ENCODE measurements around the gene YIPF1.
"Not testable (repeated sequence)": the region's sequence is repeated elsewhere in the genome, so short reads cannot be mapped to it uniquely, and the experiment has no call there.

The YIPF1 gene

DNA sequence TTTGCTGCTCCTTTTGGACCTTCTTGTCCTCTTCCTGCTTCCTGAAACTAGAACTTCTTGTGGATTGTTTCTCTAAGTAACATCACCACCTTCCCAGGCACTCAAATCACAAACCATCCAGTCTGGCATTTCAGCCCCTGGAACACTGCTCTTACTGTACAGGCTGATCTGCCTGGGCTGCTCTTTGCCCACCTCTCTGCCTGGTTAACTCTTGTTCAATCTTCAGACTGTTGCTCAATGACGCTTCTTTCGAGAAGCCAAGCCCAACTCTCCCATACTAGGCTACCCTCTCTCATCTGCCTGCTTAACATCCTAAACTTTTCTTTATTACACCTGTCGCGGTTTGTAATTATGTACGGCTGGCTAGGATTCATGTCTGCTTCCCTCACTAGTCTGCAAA lies 5.0 kb upstream of the YIPF1 start:
- no peak for DNase-seq (ENCODE audit: low read depth)

DNA sequence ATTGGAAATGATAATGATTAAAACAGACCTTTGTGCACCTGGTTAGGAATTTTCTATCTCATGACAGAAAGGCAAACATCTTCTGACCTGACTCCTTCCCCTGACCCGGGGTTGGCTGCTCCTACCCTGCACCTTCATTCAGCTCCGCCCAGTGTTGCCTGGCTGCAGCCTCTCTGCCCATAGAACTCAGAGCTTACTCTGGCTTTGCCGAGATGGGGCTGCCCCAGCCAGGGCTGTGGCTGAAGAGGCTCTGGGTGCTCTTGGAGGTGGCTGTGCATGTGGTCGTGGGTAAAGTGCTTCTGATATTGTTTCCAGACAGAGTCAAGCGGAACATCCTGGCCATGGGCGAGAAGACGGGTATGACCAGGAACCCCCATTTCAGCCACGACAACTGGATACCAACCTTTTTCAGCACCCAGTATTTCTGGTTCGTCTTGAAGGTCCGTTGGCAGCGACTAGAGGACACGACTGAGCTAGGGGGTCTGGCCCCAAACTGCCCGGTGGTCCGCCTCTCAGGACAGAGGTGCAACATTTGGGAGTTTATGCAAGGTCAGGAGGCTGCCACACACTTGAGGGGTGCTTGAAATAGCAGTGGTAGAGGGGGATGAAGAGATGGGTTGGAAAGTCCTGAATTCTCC lies 4.5 kb upstream of the YIPF1 start, which contains the start of gene DIO1:
Gene DIO1 (plus strand): TSS at position 189 of the 638 bp plus-strand sequence. CDS start 24 bp downstream, at position 213.
- peak; percentile 14 for DNase-seq (ENCODE audit: low read depth)

DNA sequence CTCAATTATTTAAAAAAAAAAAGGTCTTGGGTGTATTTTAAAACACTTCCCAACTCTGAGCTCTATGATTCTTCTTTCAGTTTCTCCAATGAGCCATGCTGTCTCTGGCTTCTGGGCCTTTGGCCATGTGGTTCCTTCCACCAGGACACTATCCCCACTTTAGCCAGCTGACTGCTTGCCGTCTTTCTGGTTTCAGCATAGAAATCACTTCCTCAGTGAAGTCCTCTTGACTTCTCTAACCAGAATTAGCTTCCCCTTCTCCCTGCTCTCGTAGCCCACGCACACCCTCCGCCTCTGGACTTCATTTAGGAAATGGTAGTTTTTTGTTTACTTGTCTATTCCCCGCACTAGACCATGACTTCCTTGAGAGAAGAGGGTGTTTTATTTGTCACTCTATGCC lies 3.3 kb upstream of the YIPF1 start:
- no peak for DNase-seq (ENCODE audit: low read depth)

DNA sequence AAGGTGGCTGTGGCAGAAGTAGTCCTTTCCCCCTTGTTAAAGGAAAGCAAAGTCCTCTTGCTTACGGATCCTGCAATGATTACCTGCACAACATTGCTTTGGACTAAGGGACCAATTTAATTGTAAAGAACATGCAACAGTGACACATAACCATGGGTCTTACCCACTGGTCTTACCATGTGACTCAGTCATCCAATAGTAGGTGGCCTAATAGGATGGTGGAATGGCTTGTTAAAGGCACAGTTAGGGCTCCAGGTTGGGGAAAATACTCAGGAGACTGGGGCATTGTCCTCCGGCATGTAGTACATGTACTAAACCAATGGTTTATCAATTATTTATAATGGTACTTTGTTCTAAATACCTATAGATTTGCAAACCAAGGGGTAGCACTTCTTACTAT lies 2.1 kb upstream of the YIPF1 start:
- no peak for DNase-seq (ENCODE audit: low read depth)

DNA sequence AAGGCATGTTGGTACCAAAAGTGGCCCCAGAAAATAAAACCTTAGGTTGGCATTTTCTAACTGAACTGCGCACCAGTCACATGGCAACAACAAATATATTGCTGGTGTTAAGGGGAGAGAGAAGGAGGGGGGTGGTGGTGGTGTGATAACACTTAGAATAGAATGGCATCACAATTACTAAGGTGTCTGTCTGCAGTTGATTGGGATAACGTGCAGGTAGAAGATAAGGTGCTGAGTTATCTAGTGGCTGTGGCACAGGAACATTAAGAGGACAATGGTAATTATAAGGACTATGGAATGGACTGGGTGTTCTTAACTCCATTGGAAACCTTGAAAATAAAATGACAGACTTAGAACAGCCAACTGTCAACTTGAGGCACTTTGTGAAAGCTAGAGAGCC lies 1.4 kb upstream of the YIPF1 start:
- no peak for DNase-seq (ENCODE audit: low read depth)

DNA sequence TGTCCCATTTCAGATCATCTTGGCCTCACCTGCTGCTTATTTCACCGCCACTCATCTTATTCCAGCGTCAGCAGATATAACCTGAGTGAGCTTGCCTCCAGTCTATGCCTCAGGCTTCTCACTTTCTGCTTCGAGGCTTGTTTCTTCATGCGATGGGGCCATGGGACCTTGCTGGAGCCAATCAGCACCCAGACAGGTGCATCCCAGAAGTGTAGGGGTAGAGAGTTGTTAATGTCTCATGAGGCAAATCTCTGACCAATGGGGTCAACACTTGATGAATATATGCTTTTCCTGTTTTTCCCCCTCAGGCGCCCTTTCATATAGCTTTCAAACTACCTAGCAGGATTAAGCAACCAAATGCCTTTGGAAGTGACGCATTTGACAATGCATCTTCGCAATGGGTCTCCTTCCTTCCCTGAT lies 935 bp upstream of the YIPF1 start:
- DNase-seq (ENCODE audit: low read depth): peak; percentile 18

DNA sequence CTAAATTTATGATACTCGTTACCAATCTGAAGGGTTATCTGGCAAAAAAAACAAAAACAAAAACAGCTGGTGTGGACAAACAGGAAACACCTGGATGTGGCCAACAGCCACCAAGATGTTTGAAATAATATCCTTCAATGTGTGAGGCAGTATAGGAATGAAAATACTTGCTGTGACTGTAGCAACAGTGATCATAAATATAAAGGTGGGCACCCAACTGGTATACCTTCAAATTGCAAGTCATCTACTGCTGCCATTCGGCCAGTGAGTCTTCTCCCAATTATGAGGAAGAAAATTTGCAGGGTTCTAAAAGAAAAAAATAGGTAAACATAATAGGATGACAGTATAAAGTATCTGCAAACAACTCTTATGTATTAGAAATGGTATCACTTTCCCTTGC lies 916 bp downstream of the YIPF1 start:
- no peak for DNase-seq (ENCODE audit: low read depth)

DNA sequence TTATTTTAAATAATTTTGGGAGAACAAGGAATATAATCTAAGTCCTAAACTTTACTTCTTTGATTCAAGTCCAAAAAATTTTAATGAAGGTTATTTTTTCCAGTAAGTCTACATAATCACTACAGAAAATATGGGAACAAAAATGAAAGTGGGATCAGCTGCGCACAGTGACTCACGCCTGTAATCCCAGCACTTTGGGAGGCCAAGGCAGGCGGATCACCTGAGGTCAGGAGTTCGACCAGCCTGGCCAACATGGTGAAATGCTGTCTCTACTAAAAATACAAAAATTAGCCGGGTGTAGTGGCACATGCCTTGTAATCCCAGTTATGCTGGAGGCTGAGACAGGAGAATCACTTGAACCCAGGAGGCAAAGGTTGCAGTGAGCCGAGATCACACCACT lies 6.0 kb downstream of the YIPF1 start:
- DNase-seq (ENCODE audit: low read depth): not testable (repeated sequence)

DNA sequence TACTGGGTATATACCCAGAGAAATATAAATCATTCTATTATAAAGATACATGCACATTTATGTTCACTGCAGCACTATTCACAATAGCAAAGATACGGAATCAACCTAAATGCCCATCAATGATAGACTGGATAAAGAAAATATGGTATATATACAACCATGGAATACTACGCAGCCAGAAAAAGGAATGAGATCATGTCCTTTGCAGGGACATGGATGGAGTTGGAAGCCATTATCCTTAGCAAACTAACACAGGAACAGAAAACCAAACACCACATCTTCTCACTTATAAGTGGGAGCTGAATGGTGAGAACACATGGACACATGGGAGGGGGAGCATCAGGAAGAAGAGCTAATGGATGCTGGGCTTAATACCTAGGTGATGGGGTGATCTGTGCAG lies 7.7 kb downstream of the YIPF1 start:
- DNase-seq (ENCODE audit: low read depth): not testable (repeated sequence)

DNA sequence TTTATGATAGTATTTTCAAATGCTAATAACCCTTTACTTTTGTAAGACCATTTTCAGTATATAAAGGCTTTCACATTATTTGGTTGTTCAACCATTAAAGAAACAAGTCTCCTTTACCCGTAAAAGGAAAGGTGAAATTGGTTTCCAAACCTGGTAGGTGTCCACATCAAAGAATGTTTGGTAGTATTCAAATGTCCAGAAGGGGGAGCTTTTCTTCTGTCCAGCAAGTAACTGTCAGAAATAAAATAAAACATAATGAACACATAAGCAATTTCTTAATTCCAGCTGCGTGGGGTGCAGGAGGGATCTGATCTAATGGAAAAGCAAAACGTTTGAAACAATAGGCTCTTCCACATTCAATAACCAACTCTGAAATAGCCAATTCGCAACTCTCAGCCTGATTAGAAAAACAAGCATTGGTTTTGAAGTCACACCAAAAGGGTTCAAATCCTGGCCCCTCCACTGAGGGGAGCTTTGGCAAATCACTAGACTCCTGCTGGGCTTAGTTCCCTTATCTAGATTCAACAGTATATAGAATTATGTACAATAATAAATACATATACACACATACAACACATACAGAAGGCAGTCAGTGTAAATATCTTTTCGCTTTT lies 11.0 kb downstream of the YIPF1 start:
- DNase-seq (ENCODE audit: low read depth): no peak

DNA sequence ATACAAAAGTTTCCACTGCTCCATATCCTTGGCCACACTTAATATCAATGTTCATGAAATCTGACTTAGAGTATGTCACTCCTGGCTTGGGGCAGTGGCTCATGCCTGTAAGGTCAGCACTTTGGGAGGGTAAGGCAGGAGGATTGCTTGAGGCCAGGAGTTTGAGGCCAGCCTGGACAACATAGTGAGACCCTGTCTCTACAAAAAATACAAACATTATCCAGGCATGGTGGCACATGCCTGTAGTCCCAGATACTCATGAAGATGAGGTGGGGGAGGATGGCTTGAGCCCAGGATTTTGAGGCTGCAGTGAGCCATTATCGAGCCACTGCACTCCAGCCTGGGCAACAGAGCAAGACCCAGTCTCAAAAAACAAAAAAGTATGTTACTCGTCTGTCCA lies 14.4 kb downstream of the YIPF1 start:
- not testable (repeated sequence) for DNase-seq (ENCODE audit: low read depth)

DNA sequence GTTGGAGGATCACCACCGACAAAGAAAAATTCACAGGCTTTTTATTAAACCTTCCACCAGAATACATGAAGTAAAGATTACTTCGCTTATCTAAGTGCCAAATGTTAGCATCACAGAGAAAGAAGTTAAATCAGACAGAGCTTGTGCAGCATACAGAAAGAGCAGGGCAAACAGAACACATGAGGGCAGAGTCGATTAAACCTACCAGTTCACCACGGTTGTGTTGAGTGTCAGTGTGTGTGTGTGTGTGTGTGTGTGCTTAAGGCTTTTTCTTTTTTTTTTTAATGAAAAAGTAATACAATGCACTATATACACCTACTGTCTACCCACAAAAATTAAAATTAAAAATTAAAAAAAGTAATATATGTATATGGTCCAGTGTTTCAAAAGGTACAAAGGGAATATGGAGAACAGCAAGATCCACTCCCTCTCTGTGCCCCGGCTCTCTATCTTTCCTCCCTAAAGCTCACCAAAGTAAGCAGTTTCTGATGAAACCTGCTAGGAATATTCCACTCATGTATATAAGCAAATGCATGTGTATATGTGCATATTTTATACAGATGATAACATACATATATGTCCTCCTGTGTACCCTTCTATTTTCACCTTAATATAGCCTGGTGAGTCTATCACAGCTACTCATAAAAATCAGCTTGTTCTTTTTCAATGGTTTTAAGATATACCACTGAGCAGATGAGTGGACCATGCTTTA lies 17.7 kb downstream of the YIPF1 start:
- DNase-seq (ENCODE audit: low read depth): no peak

DNA sequence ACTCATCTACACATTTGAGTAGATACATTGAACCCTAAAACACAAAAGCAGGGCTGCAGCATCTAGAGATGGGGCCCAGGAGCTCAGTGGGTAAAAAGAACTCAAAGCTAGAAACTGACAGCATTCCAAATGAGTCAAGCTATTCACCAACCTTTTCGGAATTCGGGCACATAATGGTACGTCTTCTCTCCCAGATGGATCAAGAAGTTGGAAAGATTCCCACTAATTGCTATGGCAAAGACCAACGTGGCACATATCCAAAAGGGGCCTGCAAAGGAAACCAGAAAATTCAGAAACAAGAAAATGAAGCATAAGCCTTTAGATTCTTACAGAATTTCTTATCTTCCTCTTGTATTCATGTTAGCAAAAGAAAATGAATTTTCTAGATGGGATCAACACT lies 18.4 kb downstream of the YIPF1 start:
- DNase-seq (ENCODE audit: low read depth): no peak

DNA sequence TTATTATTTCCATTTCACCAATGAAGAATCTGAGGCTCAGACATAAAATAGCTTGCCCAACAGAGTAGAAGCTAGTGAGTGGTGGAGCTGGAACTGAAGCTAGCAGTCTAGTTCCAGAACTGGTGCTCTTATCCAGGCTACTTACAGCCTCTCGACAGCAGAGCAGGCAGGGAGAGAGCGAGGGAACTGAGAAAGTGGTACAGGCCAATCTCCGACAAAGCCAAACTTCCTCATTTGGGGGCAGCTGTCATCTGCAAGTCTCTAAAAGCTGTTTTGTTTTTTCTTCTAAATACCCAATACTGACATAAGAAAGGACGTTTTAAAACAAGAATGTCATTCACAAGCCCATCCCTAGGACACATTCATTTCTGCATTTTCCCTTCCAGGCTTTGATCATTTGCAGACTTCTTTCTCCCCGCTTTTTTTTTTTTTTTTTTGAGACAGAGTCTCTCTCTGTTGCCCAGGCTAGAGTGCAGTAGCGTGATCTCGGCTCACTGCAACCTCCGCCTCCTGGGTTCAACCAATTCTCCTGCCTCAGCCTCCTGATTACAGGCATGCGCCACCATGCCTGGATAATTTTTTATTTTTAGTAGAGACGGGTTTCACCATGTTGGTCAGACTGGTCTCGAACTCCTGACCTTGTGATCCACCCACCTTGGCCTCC lies 20.0 kb downstream of the YIPF1 start:
- no peak for DNase-seq (ENCODE audit: low read depth)

DNA sequence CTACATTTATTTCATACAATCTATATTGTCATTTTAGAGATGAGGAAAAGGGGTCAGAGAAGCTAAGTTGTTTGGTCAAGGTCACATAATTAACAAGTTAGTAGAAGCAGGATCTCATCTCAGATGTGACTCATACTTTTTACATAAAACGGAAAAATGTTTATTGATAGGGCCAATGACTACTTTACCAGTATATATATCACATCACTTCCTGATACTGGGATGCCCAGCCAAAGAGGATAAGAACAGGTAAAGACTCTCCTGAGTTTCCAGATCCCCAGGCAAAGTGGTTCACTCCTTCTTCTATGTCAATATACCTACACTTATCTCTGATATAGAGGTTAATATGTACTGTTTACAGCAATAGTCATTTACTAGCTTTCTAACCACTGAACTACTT lies 21.0 kb downstream of the YIPF1 start:
- no peak for DNase-seq (ENCODE audit: low read depth)

DNA sequence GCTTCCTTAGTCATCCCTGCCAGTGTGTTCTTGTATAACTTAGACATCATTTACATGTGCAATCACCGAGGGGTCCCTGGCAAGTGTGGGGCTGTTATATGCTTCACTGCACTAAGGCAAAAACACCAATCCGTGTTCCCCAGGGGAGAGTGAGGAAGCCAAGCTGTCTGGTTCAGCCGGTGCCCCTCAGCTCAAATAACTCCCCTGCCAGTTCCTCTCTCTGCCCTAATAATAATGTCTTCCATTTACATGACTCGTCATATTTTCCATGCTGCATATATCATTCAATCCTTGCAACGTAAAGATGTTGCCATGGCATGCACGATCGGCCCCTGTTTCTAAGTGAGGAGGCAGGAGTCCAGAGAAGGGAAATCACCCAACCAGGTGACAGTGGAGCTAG lies 27.1 kb downstream of the YIPF1 start:
- DNase-seq (ENCODE audit: low read depth): no peak

DNA sequence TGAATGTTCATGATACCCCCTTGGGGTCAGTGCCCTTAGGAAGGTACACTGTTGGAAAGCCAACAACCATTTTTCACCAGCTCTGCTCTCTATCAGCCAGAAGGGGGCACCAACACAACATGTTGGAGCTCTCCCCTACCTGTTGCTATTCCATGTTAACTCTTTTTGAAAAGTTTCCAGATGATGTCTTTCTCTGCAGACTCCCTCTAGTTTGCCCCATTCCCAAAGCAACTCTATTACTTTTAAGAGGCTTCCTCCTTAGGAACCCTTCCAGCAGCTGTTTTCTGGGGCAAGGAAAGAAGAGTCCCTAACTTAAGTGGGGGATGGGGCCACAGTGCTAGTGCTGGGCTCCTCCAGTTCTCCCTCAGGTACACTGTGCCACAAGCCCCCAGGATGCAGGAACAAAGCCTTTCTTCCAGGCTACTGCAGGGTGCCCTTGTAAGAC lies 28.6 kb downstream of the YIPF1 start:
- no peak for DNase-seq (ENCODE audit: low read depth)

DNA sequence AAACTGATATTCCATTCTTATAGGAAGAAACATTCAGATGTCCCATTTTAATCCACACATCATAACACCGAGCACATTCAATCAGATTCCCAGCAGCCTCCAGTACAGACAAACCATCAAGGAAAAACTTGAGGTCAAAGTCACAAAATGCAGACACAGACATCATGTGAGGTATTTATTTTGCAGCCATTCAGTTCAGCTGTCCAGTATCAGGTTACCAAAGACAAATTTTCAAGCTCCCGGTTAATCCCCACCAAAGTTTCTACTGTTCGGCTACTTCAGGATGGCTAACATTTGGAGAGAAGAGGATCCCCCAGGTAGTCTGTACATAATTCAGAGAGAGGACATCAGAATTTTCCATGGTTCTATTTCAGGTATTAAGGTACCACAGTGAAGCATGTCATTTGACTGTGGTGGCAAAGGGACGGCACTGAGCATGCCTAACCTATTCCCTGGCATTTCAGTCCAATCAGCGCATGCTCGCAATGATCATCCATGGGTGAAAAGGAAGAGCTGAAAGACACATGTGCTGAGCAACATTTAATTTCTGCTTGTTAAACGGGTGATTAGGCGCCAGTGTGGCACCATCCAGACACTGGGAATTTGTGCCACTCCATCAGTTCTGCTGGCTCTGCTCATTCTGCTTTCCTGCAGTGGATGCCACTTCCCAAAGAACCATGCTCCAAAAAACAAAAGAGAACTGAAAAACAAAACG lies 37.9 kb downstream of the YIPF1 start:
- no peak for DNase-seq (ENCODE audit: low read depth)

DNA sequence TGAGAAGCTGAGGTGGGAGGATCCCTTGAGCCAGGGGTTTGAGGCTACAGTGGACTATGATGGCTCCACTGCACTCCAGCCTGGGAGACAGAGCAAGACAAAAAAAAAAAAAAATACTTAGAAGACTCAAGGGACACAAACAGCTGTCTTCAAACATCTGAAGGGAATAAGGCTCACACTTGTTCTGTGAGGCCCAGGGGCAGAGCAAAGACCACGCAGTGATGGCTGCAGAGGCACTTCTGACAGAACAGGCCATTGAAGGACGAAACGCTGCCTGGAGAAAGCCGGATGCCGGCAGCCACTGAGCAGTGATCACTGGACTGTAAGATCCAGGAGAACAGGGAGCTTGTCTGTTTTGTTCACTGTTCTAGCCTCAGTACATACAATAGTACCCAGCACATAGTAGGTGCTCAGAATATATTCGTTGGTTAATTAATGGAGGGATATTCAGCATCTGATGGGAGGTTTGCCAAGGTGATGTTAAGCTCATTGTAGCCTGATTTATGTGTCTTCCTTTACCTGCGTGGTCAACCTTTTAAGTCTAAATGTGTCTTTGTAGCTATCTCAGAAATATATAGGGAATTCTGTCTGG lies 39.4 kb downstream of the YIPF1 start:
- DNase-seq (ENCODE audit: low read depth): no peak

DNA sequence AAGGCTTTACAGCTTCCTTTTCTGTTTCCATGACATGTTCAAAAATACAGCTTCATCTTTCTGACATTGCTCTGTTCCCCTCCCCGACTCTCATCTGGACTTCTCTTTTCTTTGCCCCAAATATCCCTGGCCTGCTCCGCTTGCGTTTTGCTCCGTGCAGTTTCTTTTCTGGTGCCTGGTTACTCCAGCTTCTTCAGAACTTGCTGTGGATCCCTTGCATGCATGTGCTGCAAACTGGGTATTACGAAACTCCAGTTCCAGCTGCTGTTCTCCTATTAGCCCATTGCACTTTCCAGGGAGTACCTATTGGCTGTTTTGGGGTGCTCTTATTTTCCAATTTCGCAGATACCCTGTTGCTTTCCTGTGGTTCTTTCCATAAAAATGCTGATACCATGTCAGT lies 41.6 kb downstream of the YIPF1 start:
- DNase-seq (ENCODE audit: low read depth): no peak

DNA sequence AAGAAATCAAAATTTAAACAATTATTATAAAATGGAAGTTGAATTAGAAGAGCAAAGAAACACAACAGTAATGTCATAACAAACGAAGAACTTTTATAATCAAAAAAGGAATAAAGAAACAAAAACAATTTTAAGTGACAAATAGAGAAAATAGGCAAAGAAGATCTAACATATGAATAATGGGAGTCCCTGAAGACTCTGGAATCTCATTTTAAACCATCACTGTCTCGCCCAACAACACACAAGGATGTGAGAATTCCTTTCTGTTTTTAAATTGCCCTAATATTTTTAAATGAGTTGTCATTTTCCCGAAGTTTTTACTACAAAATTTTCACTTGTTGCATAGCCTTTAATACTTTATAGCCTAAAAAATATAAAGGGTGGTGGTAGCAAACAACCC lies 47.2 kb downstream of the YIPF1 start:
- no peak for DNase-seq (ENCODE audit: low read depth)

DNA sequence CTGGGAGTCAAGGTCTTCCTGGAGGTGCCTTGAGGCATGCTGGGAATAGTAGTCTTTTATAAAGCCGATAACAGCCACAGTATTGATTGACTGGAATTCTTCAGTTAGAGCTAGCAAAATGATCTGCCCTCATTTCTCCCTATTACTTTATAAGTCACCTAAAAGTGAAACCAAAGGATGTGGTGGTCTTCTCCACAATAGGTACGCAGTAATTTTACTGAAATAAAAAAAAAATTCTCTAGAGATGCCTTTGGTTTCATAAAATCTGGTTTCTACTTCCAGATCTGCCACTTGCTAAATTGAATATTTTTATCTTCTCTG lies 51.0 kb downstream of the YIPF1 start:
- DNase-seq (ENCODE audit: low read depth): no peak

Data from activated T-cell treated with anti-CD3 and anti-CD28 coated beads for 48 hours (primary cell).